NCI-H128 (cell line): ENCODE results near the gene DST.
A peak's percentile ranks its signal among the peaks of the same experiment; 100 is the strongest.
"Not testable (repeated sequence)": the region's sequence is repeated elsewhere in the genome, so short reads cannot be mapped to it uniquely, and the experiment has no call there.

Experiments used
- DNase-seq: peaks from one replicate; lab custom pipeline; 2025; ENCODE audit not compliant: unreplicated experiment; lab: John Stamatoyannopoulos, UW

DST gene

DNA sequence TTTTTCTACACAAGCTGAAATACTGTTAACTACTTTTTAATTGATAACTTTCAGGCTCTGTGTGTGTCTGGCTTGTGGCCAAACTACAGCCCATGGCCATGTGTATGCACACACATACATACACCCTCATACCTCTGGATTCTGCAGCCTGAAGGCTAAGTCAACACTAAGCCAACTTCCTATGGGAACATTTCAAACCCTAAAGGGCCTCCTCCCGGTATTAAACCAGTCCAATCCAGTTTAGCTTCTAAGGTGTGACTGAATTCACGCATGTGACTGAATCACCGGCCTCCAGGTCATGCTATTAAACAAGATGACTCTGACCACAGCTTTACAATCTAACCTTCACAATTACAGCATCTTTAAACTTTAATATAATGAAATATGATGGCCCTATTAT lies 20.7 kb upstream of the DST start:
- DNase-seq: no peak

DNA sequence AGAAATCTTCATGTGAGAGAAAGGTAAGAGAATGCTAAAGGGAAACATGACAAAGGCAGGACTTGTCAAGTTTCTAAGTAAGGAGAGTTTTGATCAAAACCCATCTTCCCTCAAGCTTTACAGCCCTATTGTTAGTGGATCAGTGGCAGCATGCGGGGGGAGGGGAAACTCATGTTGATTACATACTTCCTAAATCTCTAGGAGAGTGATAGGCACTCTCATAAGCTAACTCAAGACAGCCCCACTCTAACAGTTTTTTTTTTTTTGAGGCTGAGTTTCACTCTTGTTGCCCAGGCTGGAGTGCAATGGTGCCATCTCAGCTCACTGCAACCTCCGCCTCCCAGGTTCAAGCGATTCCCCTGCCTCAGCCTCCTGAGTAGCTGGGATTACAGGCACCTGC lies 18.6 kb upstream of the DST start:
- DNase-seq: not testable (repeated sequence)

DNA sequence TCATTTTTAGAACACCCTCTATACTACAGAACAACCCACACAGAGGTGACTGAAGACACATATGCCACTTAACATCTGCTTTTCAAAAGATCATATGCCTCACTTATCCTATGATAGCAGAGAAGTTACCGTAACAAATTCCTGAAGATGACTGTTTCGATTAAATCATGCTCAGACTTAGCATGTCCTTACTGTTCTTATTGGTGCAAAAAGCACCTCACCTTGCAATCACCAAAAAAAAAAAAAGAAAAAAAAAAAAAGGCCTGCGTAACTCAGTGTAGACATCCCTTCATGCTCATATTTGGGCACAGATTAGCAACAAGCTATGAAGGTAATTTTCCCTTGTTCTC lies 17.7 kb upstream of the DST start:
- DNase-seq: no peak

DNA sequence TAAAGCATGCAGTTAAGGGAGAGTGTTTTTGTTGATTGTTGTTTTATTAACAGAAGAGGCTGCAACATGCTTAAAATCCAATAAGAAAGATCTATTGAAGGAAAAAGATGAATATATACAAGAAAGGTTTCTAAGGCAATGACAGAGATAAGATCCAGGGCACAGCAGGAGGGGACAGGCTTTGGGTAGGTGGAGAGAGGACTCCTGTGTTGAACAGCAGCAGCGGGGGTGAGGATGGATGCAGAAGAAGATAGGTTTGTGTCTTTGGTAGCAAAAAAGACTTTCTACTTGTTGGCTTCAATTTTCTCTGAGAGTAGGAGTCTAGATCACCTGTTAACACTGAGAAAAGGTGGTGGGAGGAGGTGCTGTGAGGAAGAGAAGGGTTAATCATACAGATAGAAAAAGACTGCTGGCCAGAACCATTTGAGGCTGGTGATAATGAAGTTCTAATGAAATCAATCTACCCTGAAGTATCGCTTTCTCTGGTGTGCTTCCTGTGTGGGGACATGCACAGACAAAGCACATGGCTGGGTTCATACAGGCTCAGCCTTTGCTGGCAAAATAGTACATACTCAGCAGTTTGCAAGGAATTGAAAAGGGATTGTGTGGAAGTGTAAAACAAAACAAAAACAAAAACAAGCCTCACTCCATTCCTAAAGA lies 17.2 kb upstream of the DST start:
- no peak for DNase-seq

DNA sequence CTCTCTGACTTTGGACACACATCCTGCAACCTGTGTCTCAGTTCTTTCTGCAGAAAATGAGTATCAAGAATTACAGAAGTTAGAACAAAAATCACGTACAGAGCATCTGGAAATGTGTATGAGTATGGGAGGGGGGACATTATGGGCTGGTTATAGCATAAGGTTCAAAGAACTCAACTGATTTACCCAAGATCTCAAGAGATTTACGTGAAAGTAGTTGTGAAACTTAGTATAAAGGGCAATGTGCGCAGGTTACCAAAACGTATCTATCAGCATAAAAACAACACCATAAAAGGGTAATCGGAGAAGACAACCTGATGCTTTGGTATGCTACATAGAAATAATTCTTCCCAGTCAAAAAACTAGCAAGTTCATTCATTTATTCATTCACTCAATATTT lies 15.6 kb upstream of the DST start:
- no peak for DNase-seq

DNA sequence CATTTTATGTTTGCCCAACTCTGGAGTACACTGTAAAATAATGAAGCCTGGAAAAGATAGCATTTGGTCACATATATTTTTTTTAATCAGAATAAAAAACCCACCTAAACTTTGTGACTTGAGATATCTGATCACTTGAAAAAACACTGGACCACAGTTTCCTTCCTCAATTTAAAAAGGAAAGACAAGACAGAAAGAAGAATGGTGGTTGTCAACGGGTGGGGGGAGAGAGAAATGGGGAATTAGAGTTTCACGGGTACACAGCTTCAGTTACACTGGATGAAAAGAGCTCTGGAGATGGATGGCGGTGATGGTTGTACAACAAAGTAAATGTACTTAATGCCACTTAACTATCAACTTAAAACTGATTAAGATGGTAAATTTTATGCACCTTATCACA lies 14.7 kb upstream of the DST start:
- no peak for DNase-seq

DNA sequence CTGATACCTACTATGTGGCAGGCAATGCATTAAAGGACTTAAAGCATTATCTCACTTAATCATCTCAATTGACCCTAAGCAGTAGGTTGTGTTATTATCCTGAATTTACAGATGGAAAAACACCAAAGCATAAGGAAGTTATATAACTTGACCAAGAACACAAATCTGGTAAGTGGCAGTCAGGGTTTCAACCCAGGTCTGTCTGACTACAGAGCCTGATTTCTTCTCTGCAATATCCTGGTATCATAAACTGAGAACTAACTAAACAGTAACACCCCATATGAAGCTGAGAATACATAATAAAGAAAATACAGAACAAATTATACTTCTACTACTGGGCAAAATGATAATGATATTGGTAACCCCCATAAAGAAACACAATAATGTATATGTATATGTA lies 13.8 kb upstream of the DST start:
- DNase-seq: no peak

DNA sequence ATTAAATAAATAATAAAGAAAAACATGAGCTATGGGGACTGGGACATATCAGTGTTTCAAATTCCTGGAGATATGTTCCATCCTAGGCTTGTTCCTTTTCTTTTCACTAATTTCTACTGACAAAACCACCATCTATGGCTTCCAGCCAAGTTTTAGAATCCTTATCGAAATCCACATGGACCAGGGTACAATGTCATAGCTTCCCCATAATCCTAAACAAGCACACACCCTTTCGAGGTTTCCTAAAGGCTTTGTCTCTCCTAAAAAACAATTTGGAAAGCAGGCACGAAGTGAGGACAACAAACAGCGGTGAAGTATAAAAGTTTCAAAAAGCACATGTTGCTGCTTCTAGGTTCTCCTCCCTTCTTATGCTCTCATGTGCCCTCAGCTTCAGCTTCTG lies 13.3 kb upstream of the DST start:
- DNase-seq: no peak

DNA sequence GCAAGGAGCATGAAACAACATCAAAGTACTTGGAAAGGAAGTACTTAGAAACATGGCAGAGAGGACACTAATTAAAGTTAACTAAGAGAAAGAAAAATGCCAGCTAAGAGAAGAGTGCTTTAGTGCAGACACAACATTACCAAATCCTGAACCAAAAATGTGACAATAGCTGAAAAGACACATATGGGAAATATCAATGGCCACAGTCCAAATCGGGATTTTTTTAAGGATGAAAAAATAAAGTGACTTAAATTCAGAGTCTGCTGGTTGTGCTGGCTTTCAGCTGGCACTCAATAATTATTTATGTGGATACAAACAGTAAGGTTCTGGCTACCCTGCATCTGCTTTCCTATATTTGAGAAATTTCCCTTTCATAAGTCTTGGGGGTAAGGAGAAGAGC lies 12.6 kb upstream of the DST start:
- no peak for DNase-seq

DNA sequence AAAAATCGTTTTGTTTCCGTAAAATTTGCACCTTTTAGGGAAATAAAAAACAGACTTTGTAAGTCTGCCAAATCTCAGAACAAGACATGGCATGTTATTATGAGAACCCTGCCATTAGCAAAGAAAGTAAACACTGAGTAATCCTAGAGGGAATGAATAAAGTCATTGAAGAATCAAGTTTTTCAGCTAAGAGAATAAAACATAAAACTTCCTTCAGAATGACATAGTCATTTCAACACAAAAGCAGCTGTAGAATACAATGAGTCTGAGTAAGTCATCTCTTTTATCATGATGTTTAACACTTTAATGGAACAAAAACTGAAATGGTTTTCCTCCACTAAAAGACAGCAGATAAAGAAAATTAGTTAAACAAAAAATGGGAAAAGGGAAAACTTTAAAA lies 10.3 kb upstream of the DST start:
- DNase-seq: no peak

DNA sequence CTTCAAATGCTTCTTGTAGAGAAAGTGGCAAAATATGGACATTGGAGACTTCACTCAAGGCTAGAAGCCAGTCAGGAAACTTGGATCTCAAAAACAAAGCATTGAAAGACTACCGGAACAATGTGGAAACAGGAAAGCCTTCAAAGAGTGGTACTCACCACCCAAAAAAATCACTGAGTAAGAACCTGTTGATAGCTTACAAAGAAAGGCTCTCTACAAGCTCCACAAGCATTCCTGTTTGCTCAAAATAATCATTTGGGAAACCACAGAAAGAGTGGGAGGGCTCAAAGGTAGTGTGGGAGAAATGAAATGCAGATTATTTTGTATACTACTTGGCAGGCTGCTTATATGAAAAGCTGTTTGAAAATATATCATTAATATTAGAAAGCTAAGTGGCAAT lies 9.5 kb upstream of the DST start:
- DNase-seq: no peak

DNA sequence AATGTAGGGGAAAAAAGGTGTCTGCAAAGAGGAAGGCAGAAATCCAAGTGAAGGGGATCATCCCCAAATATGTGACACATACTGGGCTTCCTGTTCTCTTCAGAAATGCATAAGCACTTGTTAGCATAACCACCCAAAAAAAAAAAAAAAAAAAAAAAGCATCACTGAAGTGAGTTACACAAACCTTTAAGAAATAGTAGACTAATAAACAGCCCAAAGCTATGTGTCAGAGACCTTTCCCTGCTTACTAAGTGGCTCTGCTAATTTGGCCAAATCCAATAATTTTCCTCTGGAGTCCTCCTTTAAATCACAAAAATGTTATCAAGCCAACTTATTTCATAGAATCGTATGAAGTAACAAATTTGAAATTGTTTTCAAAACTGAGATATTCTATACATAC lies 7.5 kb upstream of the DST start:
- no peak for DNase-seq

DNA sequence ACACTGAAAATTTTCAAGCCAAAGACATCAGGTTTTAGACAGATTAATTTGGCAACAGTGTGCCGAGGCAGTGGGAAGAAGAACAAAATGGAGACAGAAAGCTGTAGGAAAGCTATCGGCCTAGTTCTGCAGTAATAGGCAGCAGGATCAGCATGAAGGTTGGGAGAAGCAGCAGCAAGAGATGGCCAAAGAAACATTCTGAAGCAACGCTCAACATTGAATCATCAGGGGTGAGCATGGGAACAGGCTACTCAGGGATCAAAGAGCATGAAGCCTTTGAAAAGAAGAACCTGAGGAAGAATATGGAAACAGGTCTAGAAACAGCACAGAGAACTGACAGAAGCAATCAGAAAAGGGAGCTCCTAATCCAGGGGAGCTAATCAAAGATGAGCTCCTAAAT lies 7.1 kb upstream of the DST start:
- no peak for DNase-seq

DNA sequence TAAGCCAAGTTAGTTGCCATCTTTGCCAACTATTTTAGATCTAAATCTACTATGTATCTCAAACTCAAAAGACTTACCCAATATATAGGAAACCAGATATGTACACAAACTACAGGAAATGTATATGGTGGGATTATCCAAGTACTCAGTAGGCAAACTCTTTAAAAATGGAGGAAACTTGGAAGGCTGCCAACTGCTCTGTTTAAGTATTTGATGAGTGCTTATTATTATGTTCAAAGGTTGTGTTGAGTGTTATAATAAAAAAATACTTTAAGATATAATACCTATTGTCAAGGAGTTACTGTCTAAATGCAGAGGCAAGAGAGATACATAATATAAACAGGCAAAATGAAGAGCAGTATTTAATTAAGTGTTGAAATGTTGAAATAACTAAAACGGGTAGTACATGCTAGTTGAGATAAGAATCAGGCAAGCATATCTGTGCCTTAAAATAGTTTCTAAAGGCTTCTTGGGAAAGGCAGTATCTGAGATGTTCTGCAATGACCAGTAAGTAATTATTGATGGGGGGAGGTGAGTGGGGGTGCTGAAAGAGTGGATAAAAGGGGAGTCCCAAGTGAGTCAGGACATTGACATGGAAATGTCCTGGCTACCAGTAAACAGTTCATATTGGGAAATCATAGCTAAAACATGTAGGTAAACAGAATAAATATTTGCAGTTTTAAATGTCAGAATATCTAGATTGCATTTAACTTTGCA lies 6.5 kb upstream of the DST start:
- DNase-seq: peak; percentile 76

DNA sequence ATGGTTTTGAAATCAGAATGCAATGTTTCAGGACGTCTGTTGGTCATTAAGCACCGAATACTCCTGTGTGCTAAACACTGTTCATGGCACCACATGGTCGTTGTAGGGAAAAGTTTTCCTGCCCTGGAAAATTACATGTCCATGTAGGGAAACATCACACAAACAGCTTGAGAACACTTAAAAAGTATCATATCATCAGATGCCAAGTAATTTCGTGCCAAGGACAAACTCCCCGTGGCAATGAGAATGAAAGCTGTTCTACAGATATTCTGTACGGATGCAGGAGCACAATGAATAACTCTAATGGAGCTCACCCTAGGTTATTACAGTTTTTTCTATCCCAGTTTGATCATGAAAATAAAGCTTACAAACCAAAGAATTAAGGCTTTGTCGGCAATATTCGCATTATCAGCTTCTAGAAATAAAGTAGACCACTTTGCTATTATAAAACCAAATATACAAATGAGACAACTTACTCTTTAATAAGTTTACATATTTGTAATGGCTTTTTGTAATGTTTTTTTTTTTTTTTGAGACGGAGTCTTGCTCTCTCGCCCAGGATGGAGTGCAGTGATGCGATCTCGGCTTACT lies 4.6 kb upstream of the DST start:
- DNase-seq: no peak

DNA sequence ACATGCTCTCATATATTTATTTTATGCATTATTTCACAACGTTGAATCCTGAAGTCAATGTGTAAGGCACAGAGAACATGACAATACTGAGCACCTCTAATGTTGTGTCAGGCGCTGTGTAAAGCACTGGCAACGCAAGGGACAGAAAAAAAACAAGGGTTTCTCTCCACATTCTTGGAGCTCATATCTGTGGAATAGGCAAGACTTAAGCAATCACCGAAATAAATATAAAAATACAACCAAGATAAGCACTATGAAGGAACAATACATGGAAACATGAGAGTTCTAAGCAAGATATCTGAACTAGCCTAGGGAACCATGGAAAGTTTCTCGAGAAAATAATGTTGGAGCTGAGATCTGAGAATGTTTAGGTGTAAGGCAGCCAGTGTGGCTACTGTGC lies 1.7 kb upstream of the DST start:
- no peak for DNase-seq

DNA sequence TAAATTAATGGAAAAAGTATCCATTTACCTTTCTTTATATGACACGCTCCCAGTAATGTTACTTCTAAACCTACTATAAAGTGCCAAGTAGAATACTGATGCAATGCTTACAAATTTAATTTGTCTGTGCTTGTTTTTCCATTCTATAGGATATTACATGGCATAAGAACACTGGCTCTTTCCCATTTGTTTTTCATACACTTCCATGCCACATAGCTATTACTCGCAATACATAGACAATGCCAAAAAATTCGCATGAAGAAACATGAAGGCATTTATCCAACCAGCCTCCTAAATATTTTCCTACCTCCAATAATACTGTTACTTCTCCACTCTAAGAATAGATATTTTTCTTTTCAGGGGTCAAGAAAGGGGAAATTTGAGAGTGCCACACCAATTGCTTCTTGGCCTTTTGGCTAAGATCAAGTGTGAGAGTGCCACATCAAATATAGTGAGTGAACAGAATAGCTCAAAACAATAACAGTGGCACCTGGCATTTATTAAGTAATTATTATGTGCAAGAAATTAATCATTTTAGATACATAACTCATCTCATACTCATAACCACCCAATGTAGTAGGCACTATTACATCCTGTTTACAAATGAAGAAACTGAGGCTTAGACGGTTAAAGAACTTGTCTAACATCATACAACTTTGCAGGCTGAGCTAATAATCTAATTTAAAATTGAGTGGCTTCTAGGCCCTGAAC lies 845 bp upstream of the DST start:
- DNase-seq: no peak

DNA sequence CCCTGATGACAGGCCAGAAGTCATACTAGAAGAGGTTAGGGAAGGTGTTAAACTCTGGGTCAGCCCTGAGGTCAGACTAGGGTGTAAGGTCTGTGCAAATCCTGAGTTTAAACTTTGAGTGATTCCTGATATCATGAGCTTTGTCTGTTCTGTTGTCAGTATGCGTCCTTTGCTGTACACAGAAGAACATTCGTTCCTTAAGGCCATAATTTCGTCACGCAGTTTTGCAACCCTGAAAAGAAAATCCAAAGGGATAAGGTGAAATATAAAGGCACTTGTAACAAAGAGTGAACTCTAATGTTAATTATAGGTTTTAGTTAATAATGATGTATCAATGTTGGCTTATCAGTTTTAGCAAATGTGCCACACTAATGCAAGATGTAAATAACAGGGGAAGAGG lies 2.3 kb downstream of the DST start:
- DNase-seq: no peak

DNA sequence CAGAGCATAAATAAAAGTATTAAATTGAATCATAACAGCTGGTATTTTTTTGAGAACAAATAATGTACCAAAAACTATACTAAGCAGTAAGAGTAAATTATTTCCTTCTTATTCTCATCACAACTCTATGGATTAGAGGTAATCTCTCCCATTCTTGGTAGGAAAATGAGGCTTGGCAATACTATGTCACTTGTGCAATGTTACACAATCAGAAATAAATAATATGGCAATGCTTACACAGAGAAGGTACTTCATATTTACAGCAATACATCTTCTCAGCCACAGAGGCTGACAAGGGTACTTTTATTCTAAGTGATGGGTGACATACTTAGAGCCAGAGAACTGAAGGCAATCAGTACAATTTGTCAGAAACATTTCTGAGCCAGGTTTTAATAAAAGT lies 3.9 kb downstream of the DST start:
- no peak for DNase-seq

DNA sequence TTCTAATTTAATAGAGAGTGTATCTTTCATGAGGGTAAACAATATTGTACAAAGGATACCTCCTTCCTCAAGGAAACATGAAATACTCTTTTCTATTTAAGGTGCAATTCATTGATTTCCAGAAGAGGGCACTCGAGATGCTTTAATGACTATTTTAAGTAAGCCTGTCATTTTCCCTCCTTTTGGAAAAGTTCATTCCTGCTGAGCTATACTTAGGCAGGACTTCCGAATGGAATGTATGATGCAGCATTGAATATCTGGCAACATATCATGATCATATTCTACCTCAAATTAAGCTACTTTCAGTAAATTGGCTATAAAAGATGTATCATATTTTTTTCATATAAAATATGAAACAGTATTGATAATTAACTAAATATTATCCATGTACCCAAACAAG lies 5.0 kb downstream of the DST start:
- DNase-seq: peak; percentile 10

DNA sequence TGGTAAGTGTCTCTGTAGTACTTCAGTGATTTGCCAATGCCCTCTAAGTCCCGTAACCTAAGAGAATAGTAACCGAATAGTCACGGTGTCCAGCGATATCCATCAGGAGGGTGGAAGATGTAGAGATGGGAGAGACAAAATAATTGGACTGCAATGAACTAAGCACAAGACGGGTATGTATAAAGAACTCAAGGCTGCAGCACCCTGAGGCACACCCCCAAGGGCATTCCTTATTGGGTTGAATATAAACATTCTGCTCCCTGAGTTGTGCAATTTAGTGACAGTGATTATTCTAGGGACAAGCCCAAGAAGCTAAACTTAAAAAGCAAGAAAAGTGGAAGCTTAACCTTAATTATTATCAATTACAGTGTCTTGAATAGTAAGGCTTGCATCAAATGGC lies 14.6 kb downstream of the DST start:
- no peak for DNase-seq

DNA sequence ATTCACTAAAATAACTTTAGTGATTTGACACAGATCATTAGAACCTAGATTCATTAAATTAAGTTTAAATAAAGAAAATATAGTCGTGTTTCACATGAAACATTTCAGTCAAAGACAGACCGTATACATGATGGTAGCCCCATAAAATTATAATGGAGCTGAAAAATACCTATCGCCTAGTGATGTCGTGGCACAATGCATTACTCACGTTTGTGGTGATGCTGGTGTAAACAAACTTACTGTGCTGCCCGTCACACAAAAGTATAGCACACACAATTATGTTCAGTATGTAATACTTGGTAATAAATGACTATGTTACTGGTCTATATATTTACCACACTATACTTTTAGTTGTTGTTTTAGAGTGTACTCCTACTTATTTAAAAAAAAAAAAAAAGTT lies 17.3 kb downstream of the DST start:
- no peak for DNase-seq
